C4-2B (cell line): Measurements from ENCODE around the gene SNTA1.

Experiments
- H3K27ac ChIP-seq: fragments of 450-650 bp; 2 replicates; pipeline ENCODE4 v1.5.1; 2017
- ZFX ChIP-seq: fragments of 450-650 bp; IDR thresholded peaks from 2 replicates; pipeline ENCODE4 v1.6.1; 2017
- TF ChIP-seq, protein P1 (sequence below): fragments of 450-650 bp; conservative IDR thresholded peaks from 2 replicates; pipeline ENCODE4 v1.5.1; 2017; ENCODE audit warnings: mild to moderate bottlenecking

Gene SNTA1

DNA sequence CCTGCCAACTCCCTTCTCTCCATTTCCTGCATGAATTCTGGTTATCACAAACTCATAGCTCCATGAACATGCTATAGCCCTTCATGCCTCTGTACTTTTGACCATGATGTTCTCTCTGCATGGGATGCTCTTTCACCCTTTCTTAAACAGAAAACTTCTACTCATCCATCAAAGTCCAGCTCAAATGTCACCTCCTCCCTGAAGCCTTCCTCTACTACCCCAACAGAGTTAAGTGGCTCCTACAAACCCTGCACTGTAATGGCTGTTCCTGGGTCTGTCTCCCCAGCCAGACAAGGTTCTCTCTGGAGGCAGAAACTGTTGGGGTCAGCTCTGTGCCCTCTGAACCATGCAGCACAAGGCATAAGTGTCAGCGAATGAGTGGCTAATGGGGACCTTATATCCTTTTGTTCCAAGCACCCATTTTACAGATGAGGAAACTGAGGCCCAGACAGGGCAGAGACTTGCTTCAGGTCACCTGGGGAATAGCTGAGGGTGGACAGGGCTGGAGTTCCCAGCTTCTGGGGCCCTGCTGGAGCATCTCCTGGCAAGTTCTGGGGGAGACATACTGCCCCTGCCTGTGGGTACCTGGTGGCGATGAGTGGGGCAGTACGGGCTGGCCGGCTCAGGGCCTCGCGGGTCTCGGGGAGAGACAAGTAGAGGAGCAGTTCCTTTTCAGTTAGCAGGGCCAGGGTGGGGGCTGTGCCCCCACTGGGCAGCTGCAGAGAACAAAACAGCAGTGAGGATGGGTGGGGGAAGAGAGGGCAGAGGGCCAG, 31.7 kb downstream of the SNTA1 start:
- no peak overlapping the region for H3K27ac ChIP-seq
- TF ChIP-seq, protein P1, sequence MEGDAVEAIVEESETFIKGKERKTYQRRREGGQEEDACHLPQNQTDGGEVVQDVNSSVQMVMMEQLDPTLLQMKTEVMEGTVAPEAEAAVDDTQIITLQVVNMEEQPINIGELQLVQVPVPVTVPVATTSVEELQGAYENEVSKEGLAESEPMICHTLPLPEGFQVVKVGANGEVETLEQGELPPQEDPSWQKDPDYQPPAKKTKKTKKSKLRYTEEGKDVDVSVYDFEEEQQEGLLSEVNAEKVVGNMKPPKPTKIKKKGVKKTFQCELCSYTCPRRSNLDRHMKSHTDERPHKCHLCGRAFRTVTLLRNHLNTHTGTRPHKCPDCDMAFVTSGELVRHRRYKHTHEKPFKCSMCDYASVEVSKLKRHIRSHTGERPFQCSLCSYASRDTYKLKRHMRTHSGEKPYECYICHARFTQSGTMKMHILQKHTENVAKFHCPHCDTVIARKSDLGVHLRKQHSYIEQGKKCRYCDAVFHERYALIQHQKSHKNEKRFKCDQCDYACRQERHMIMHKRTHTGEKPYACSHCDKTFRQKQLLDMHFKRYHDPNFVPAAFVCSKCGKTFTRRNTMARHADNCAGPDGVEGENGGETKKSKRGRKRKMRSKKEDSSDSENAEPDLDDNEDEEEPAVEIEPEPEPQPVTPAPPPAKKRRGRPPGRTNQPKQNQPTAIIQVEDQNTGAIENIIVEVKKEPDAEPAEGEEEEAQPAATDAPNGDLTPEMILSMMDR, result no peak
- TF ChIP-seq ZFX, result no peak

DNA sequence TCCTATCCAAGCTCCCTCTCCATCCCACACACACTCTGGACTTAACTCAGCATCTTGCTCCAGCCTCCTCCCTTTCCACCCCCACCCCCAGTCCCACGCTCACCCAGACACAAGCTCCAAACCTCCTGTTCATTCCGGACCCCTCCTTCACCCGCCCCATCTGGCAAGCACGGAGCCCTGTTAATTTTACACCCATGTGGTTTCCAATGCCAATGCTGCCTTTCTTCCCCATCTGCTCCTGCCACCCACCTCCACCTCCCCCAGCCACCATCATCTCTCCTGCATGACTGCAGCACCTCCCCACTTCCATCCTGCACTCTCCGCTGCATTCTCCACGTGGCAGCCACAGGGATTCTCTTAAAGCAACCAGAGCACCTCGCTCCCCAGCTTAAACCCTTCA, 32.3 kb downstream of the SNTA1 start:
- TF ChIP-seq, protein P1, result no peak
- no peak for TF ChIP-seq ZFX
- no peak overlapping the region for H3K27ac ChIP-seq

DNA sequence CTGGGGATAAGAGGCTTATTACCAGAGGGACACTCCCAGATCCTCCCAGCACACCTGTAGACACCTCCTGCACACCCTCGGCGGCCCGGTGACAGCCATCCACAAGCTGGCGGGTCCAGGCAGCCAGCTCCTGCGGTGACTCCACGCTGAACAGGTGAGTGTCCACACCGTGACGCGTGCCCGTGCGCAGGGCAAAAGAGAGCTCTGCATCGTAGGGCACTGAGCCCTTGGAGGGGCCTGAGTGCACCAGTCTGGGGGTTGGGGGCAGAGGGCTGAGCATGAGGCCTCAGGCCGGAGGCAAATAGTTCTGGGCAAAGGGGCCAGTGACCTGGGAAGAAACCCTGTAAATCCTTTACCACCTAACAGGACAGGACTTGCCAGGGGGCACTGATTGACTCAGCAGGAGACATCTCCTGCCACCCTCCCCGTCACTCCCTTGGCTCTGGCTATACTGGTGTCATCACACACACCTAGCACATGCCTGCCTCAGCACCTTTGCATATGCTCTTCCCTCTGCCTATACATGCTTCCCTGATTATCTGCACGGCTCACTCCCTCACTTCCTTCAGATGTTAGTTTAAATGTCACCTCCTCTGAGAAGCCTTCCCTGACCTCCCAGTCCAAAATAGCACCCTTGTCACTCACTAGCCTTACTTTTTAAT, 33.4 kb downstream of the SNTA1 start:
- H3K27ac ChIP-seq, result no peak overlapping the region
- TF ChIP-seq, protein P1, result no peak
- no peak for TF ChIP-seq ZFX

DNA sequence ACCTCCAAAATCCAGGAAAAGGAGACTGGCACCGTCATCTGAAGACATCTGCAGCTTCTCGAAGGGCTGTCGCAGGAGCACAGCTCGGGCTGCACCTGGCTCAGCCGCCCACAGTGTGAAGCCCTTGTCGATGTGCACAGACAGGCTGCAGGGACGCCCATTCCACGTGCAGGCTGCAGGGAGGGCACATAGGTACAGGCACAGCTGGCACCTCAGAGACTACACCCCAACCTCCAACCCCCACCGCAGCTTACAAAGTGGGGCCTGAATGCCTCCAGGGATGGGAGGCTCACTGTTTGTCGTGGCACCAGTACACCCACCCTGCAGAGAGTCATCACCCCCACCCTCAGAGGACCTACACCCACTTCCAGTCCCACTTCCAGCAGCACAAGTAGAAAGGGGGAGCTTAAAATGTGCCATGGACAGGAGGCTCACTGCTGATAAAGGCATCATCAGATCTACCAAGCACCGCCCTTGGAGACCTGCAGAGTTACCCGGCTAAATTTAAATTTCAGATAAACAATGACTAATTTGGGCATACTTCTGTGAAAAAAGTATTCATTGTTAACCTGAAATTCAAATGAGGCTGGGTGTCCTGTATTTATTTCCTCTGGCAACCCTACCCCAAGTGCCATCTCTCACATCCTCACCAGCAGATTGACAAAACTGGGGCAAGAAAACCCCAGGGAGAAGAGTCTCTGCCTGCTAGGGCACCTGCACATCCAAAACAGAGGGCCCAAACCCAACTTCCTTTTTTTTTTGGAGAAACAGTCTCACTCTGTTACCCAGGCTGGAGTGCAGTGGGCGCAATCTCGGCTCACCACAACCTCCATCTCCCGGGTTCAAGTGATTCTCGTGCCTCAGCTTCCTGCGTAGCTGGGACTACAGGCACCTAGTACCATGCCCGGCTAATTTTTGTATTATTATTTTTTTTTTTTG, 34.6 kb downstream of the SNTA1 start:
- H3K27ac ChIP-seq, result no peak overlapping the region
- TF ChIP-seq ZFX, result no peak
- TF ChIP-seq, protein P1, result no peak

DNA sequence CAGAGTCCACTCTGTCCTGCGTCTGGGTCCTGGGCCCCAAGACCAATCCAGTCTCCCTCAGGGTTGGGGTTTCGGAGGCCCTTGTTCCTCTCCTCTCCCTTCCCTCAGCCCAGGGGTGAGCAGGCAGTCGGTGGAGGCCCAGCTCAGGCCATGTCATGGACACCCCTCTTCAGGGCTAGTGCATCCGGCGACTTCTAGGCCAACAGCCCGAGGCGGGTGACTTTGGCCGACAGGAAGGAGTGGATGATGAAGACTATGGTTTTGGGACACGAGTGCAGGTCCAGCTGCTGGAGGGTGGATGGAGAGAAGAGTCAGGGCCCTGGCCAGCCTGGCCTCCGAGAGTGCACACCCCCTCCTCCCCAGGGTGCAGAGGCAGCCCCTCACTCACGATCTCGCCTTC, 35.2 kb downstream of the SNTA1 start:
- H3K27ac ChIP-seq, result no peak overlapping the region
- TF ChIP-seq, protein P1, result no peak
- no peak for TF ChIP-seq ZFX

DNA sequence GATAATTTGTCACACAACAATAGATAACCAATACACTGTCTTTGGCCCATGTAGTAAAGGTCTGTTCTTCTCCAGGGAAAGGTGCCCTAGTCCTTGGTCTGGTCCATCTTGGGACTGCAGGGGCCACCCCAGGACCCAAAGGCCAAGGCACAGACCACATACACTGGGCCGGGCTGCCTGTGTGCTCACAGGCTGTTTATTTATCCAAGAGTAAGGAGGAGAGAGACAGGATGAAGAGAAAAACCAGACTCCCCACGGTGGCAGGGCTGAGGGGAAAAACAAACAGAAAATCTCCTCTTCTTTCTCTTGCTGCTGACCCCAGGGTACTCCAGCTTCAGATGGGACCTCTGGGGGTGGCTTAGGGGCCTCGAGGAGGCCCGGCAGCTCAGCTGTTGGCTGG, 35.8 kb downstream of the SNTA1 start:
- TF ChIP-seq, protein P1, result no peak
- TF ChIP-seq ZFX, result no peak
- H3K27ac ChIP-seq, result no peak overlapping the region

DNA sequence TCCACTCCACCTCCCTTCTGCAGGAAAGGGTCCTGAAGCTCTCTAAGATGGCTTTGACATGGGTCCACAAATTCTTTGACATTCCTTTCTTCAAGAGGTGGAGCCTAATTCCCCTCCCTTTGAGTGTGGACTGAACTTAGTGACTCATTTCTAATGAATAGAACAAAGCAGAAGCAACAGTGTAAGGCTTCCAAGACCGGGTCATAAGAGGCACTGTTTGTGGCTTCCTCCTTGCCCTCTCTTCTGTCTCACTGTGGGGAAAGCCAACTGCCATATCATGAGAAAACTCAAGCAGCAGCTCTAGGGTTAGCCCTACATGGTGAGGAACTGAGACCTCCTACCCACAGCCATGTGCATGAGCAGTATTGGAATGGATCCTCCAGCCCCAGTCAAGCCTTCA, 36.3 kb downstream of the SNTA1 start:
- no peak overlapping the region for H3K27ac ChIP-seq
- no peak for TF ChIP-seq ZFX
- TF ChIP-seq, protein P1, result no peak
